Lower leg skin (tissue), 4 donors: ENCODE measurements around the gene COL25A1. TPM values are rescaled to one million over a fixed set of nuclear protein-coding genes. Genes with fewer than 3 reads are reported as not detected.

Experiments used
- DNase-seq, 2 donors: peaks; one replicate each; pipeline ENCODE4 v3.0.0-alpha.2; 2019; ENCODE audit warnings: low spot score in 2 of 2
- H3K4me3 ChIP-seq: fragments of 200-600 bp; sonication (generic); 2 replicates; pipeline ENCODE4 v1.5.1; 2017; ENCODE audit warnings: mild to moderate bottlenecking, low read depth; ENCODE audit not compliant: poor library complexity, severe bottlenecking
- POLR2A ChIP-seq, 2 donors: fragments of 450-650 bp; IDR thresholded peaks; one replicate each; pipeline ENCODE4 v1.6.1; 2016 to 2017; ENCODE audit warnings: antibody characterized with exemption in 2 of 2, mild to moderate bottlenecking in 1 of 2, moderate library complexity in 1 of 2
- WGBS, 2 donors: methylation state at CpG; one replicate each; pipeline ENCODE4 v1.1.5; 2018; 5-methylcytosine and 5-hydroxymethylcytosine counted together
- intact Hi-C: fragments of 100-400 bp; cut with DNase I; formaldehyde crosslinking; loops from one replicate; pipeline ENCODE4 v1.15.0; 2023; ENCODE audit warnings: low total_unique reads
- total RNA-seq, 4 donors: library from RNA; depleted of rRNA; stranded (reverse); fragments of >200 nt; gene quantifications; one replicate each; pipeline ENCODE4 v1.1.0, GENCODE V29; 2016
- TF ChIP-seq, protein P1 (sequence below), 3 donors: fragments of 450-650 bp; IDR thresholded peaks; one replicate each; pipeline ENCODE4 v1.5.1; 2016; ENCODE audit warnings: antibody characterized with exemption in 3 of 3, mild to moderate bottlenecking in 3 of 3, moderate library complexity in 2 of 3

Gene COL25A1
- total RNA-seq = 1 to 10 TPM in 2 of 4 donors, under 1 TPM in 2; 0.42 to 2.4 (median 1.5) TPM

DNA sequence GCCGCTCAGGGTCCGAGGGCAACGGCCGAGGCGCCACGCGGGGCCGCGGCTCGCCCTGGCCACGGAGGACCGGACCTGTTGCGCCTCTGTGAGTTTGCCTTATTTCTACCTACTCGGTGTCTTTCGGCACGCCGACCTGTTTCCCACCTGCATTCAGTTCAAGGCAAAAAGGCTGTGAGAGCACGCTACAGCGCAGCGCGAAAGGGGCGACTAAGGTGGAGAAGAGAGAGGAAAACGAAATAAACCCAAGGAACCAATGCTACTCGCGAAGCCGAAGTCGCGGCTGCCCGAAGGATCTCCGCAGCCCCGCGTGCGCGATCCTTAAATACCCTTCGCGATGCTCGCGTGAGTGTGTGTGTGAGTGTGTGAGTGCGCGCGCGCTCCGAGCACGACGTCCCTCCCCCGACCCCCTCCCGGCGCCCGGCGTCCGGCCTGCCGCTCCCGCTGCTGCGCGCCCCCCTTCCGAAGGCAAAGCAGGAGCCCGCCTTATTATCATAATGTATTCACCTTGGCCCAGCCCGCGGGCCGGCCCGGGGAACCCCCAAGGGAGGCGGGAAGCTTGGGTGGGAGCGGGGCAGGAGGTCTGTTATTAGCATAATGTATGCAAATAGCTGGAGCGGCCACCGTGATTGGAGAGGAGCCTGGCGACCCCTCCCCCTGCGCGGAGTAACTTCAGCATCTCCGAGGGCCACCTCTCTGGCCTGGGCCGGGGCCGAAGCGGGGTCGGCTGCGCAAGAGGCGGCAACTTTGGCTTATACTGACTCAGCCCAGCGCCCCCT is at the start of gene COL25A1:
Gene COL25A1 (minus strand): TSS at position 298 of the 779 bp plus-strand sequence.
- DNase-seq = peak in 1 of 2 donors; percentile 84
- 1% methylated on average over 75 to 76 of the region's 76 CpGs for WGBS, 2 donors
- intact Hi-C loops = no loop called here
- H3K4me3 ChIP-seq = peak within 1 kb of the TSS; percentile 40
- TF ChIP-seq, protein P1, sequence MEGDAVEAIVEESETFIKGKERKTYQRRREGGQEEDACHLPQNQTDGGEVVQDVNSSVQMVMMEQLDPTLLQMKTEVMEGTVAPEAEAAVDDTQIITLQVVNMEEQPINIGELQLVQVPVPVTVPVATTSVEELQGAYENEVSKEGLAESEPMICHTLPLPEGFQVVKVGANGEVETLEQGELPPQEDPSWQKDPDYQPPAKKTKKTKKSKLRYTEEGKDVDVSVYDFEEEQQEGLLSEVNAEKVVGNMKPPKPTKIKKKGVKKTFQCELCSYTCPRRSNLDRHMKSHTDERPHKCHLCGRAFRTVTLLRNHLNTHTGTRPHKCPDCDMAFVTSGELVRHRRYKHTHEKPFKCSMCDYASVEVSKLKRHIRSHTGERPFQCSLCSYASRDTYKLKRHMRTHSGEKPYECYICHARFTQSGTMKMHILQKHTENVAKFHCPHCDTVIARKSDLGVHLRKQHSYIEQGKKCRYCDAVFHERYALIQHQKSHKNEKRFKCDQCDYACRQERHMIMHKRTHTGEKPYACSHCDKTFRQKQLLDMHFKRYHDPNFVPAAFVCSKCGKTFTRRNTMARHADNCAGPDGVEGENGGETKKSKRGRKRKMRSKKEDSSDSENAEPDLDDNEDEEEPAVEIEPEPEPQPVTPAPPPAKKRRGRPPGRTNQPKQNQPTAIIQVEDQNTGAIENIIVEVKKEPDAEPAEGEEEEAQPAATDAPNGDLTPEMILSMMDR (IDR thresholded peaks at IDR 0.05) = no peak
- no peak for TF ChIP-seq POLR2A (IDR thresholded peaks at IDR 0.05)

- no peak for TF ChIP-seq POLR2A (IDR thresholded peaks at IDR 0.05)
- TF ChIP-seq, protein P1 (IDR thresholded peaks at IDR 0.05) = no peak
- no peak for DNase-seq
- intact Hi-C loops = no loop called here
- no peak overlapping the region for H3K4me3 ChIP-seq
- WGBS, 2 donors = 88 to 89% methylated on average over 1 of the region's 1 CpG
Measured at GRCh38 chr4:109350121-109350520, 47.7 kb upstream of the COL25A1 start.

DNA sequence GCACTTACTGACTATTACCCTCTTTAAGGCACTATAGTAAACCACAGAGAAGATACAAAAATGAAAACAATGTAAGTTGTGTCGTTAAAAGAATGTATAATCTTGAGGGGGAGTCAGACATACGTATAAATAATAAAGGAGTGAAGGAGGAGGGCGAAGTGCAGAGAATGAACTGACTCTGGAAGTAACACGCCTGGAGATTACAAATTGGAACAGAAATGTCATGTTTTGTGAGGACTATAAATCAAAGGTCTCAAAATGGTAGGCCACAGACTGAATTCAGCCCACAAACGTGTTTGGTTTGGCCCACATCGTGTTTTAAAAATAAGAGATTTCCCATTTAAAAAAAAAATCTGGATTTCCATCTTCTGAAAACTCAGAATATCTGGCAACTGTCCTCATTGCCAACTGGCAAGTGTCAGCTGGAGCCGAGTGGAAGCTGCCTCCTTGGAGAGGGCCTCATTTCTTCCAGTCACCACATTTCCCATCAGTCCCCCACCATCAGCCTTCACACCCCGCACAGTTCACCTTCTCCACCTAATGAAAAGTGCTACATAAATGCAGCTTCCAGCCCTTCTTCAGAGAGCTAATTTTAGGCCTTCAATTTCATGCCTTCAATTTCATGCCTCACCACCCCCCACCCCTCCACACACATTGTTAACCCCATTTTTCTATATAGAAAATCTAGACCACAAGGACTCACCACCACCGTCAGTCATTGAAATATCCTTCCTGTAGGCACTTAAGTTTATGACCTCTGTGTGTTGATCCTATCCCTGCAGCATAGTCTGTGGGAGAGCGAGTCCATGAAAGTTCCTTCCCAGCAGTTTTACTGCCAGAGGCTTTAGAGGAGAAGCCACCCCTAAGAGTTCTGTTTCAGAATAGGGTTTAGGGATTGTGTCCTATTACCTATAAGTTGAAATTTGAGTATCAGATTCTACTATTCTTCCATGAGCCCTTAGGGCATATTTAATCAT is 32.0 kb upstream of the COL25A1 start:
- TF ChIP-seq, protein P1 (IDR thresholded peaks at IDR 0.05) = no peak
- TF ChIP-seq POLR2A (IDR thresholded peaks at IDR 0.05) = no peak
- WGBS, 2 donors = 74% methylated on average over 10 of the region's 10 CpGs
- no peak for DNase-seq
- H3K4me3 ChIP-seq = no peak overlapping the region
- intact Hi-C loops = no loop called here

DNA sequence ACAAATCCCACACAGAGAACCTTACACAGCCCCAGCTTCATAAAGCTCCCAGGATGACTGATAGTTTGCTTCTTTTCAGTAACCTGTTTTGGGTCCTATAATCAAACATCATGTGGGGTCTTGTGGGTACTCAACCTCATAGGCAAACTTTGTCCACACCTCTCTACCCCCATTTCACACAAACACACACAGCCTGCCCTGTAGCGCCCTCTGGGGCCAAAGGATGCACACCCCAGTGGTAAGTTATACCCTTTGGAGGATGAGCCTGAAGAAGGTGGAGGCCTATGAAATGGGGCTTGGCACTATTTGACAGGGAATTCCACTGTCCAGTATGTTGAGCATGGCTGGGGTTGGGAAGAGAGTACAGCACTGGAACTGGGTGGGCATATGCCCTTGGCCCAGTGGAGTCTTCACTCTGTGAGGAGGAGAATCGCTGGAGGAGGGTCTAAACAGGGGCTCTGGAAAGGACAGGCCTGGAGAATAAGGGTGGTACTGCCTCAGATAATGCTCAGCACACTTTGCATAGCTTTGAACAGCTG is 30.5 kb upstream of the COL25A1 start:
- no peak overlapping the region for H3K4me3 ChIP-seq
- WGBS, 2 donors = 80 to 97% methylated on average over 2 of the region's 2 CpGs
- intact Hi-C loops = no loop called here
- TF ChIP-seq, protein P1 (IDR thresholded peaks at IDR 0.05) = no peak
- no peak for TF ChIP-seq POLR2A (IDR thresholded peaks at IDR 0.05)
- no peak for DNase-seq

GRCh38 chr4:109327641-109328040 is 25.2 kb upstream of the COL25A1 start:
- intact Hi-C loops = no loop called here
- TF ChIP-seq, protein P1 (IDR thresholded peaks at IDR 0.05) = no peak
- TF ChIP-seq POLR2A (IDR thresholded peaks at IDR 0.05) = no peak
- no peak overlapping the region for H3K4me3 ChIP-seq
- WGBS, 2 donors = 79 to 88% methylated on average over 2 of the region's 2 CpGs
- DNase-seq = no peak
